NAMALWA (cell line): ENCODE data around the gene EPHB6.

Experiments
- DNase-seq: peaks from one replicate; pipeline ENCODE4 v3.0.0-alpha.2; 2015; ENCODE audit warnings: low spot score

EPHB6 gene

GRCh38 chr7:142898377-142899170, 43.7 kb downstream of the EPHB6 start:
- DNase-seq, result no peak

GRCh38 chr7:142899661-142900060, 44.8 kb downstream of the EPHB6 start:
- no peak for DNase-seq

- no peak for DNase-seq
Measured at GRCh38 chr7:142901426-142902259, 46.8 kb downstream of the EPHB6 start.

- DNase-seq, result no peak
Measured at GRCh38 chr7:142904128-142904527, 49.3 kb downstream of the EPHB6 start.

GRCh38 chr7:142905759-142906158, 50.9 kb downstream of the EPHB6 start:
- DNase-seq, result no peak

GRCh38 chr7:142906643-142907042, 51.8 kb downstream of the EPHB6 start:
- no peak for DNase-seq

GRCh38 chr7:142908290-142908689, 53.4 kb downstream of the EPHB6 start:
- DNase-seq, result no peak

GRCh38 chr7:142908921-142909890, 54.3 kb downstream of the EPHB6 start:
- peak; percentile 61 for DNase-seq

- DNase-seq, result no peak
Measured at GRCh38 chr7:142910031-142910433, 55.2 kb downstream of the EPHB6 start.

- DNase-seq, result no peak
Measured at GRCh38 chr7:142910481-142910880, 55.6 kb downstream of the EPHB6 start.

- DNase-seq, result no peak
Measured at GRCh38 chr7:142913051-142913450, 58.2 kb downstream of the EPHB6 start.

GRCh38 chr7:142913566-142913965, 58.7 kb downstream of the EPHB6 start:
- no peak for DNase-seq

GRCh38 chr7:142914121-142914520, 59.2 kb downstream of the EPHB6 start:
- DNase-seq, result no peak

- DNase-seq, result no peak
Measured at GRCh38 chr7:142915315-142915714, 60.4 kb downstream of the EPHB6 start.

GRCh38 chr7:142916508-142916907, 61.6 kb downstream of the EPHB6 start:
- DNase-seq, result no peak

- no peak for DNase-seq
Measured at GRCh38 chr7:142917447-142917846, 62.6 kb downstream of the EPHB6 start.

- no peak for DNase-seq
Measured at GRCh38 chr7:142918901-142919300, 64.0 kb downstream of the EPHB6 start.

GRCh38 chr7:142919656-142920055, 64.8 kb downstream of the EPHB6 start:
- DNase-seq, result no peak
